Stimulated activated CD8-positive, alpha-beta memory T cell treated with anti-CD3 and anti-CD28 coated beads, Interleukin-4, amount 100 ng/mL, for 1 hour (primary cell): ENCODE results near the gene LMAN1L.

Experiments used
- DNase-seq, 2 donors: peaks; one replicate each; pipeline ENCODE4 v3.0.0-alpha.2; 2020; ENCODE audit warnings: low read depth in 2 of 2, low spot score in 1 of 2

Gene LMAN1L

GRCh38 chr15:74812533-74812932 lies at the start of gene LMAN1L:
TSS of gene LMAN1L (plus strand) at chr15:74812835. CDS start at chr15:74812855, 20 bp downstream.
- DNase-seq: no peak

DNA sequence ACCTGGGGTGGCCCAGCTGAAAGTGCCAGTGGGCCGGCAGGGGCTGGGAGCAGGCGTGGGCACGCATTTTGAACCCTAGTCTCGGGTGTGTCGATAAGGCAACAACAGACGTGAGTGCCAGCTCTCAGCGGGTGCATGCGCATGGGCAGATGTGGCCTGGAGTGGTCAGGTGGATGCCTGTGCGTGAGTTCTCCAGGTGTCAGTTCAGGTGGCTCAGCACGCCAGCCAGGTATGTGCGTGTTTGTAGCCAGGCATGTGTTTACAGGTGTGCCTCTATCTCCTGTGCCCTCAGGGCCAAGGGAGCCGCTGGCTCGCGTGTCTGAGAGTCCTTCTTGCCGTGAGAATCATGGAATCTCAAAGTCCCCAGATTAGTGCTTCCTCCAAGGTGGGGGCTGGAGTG lies 49.2 kb upstream of the LMAN1L start:
- DNase-seq: no peak

GRCh38 chr15:74767167-74768098 lies 45.2 kb upstream of the LMAN1L start:
- no peak for DNase-seq

- no peak for DNase-seq
These were observed 44.4 kb upstream of the LMAN1L start for GRCh38 chr15:74768099-74768770.

DNA sequence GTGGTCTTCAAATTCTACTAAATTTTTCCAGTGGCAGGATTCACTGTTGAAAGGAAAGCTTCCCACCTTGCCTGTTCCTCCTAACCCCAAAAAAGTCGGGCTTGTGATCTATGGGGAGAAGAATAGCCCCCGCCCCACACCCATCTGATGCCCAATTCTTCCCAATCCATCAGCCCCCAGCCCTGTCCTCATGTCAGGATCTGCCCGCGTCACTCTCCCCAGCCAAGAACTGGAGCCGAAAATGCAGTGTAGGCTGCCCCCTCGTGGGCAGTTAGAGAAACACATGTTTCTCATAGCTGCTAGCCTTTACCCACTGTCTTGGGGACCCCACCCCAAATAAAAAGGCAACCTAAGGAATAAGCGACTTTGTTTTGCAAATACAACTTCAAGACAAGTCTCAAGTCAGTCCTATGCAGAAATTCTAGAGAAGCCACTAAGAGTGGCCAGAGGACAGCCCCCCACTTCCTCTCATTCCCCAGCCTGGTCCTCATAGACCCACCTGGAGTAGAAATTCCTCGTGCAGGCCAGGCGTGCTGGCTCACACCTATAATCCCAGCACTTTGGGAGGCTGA lies 43.8 kb upstream of the LMAN1L start:
- no peak for DNase-seq

DNA sequence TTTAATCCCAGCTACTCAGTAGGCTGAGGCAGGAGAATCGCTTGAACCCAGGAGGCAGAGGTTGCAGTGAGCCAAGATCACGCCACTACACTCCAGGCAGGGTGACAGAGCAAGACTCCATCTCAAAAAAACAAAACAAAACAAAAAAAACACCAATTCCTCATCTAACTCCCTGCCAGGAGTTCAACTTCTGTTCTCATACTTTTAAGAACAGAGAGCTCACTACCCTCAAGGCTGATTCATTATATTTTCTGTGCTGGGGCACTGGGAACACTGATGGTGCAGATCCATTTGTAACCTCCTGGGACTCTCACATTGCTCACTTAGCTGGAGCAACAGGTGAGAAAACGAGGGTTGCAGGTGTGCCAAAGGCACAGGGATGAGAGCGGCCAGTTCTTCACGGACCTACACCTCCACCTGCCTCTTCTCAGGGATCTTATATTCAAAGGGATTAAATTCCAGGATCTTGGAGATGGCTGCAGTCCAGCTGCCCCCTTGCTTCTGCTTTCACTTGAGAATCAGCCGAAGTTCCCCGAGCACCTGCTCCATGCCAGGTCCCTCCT lies 43.1 kb upstream of the LMAN1L start:
- no peak for DNase-seq

- no peak for DNase-seq
These were observed 42.3 kb upstream of the LMAN1L start for GRCh38 chr15:74770211-74770903.

DNA sequence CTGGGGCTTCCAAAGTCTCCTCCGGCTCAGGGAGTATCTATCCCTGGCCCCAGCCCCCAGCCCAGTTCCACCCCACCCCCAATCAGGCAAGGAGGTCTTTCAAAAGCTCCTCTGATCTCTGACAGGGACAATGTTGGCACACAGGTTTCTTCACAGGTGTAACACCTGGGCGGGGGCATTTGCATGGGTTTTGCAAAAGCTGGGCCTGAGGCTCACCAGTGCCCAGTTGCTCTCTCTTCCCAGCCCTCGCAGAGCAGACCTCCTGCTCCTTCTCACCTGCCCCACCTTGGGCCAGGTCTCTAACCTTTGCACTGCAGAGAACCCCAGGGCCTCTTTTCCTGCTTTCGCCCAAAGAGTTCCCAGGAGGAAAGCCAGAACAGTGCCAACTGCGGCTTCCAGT lies 39.3 kb upstream of the LMAN1L start:
- no peak for DNase-seq

DNA sequence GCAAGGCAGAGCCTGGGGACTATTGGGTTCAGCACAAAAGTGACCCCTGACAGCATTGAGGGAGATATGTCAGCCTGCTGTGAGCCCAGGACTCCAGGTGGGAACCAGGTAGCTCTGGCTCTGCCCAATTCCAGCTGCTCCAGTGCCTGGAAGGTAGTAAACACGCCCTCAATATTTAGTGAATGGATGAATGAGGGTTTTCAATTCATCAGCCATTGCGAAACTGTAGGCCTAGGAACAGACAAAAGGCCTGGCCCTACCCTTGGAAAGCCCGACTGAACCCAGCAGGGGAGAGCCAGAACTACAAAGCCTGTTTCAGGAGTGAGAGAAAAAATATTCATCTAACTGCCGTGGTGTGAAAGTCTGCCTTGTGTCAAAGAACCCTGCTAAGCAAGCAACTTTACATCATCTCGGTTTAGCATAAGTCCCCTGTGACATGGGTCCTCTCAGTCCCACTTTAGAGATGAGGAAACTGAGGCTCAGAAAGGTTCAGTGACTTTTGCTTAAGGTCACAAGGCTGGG lies 38.8 kb upstream of the LMAN1L start:
- no peak for DNase-seq

GRCh38 chr15:74775132-74775562 lies 37.5 kb upstream of the LMAN1L start:
- DNase-seq: no peak

DNA sequence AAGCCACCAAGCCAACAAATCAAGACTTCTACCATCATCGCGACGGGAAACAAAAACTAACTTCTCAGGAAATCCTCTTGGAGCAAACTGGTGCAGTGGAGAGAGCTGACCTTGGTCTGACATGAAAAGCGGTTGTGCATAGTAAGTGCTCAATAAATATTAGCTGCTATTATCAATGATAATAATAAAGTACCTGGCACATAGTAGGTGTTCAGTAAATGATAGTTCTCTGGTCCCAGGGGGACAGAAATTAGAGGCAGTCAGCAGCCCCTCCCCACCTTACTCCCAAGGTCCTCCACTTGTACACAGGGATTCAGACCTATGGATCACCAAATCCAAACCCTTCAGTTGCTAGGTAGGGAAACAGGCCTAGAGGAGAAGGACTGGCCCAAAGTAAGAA lies 36.7 kb upstream of the LMAN1L start:
- DNase-seq: no peak

- DNase-seq: no peak
These were observed 35.5 kb upstream of the LMAN1L start for GRCh38 chr15:74776821-74777768.

DNA sequence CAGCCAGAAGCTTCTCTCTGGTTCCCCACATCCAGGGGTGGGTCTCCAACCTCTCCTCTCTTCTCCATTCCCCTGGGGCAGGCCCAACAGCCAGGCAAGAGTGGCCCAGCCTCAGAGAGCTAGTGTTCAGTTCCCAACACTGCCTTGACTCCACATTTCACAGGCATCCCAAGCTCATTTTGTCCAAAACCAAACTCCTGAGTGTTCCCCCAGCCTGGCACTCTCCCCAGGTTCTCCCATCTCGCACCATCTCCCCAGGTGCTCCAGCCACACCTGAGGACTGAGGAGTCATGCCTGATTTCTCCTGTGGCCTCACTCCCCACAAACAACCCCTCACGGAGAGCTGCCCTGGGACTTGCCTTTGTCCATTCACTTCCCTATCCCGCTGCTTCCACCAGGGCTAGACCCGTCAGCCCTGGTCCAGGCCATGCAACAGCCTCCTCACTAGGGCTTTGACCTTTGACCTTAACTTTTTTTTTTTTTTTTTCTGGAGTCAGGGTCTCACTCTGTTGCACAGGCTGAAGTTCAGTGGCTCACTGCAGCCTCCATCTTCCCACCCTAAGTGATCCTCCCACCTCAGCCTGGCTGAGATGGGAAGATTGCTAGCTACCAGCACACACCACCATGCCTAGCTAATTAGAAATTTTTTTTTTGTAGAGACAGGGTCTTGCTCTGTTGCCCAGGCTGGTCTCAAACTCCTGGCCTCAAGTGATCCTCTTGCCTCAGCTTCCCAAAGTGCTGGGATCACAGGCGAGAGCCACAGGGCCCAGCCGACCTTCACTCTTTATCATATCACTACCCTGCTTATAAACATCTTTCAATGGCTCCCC lies 34.7 kb upstream of the LMAN1L start:
- DNase-seq: no peak

- no peak for DNase-seq
These were observed 34.0 kb upstream of the LMAN1L start for GRCh38 chr15:74778599-74778970.

DNA sequence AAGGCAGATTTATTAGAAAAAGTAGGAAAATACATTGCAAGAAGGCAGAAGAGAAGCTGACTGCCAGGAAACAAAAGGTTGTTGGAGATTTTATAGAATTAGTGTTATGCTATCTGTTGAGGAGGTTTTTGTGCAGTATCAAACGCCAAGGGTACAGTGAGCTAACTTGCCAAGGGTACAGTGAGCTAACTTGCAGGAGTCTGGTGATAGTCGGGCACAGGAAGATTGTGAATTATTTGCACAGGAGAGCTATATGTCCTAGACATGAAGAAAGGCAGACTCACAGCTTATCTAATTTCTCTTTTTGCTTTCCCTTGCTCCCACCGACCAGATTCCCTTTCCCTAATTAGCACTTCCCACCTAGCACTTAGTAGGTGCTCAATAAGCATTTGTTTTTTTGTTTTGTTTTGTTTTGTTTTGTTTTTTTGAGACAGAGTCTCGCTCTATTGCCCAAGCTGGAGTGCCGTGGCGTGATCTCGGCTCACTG lies 33.4 kb upstream of the LMAN1L start:
- no peak for DNase-seq

GRCh38 chr15:74780523-74781430 lies 31.9 kb upstream of the LMAN1L start:
- DNase-seq: no peak

DNA sequence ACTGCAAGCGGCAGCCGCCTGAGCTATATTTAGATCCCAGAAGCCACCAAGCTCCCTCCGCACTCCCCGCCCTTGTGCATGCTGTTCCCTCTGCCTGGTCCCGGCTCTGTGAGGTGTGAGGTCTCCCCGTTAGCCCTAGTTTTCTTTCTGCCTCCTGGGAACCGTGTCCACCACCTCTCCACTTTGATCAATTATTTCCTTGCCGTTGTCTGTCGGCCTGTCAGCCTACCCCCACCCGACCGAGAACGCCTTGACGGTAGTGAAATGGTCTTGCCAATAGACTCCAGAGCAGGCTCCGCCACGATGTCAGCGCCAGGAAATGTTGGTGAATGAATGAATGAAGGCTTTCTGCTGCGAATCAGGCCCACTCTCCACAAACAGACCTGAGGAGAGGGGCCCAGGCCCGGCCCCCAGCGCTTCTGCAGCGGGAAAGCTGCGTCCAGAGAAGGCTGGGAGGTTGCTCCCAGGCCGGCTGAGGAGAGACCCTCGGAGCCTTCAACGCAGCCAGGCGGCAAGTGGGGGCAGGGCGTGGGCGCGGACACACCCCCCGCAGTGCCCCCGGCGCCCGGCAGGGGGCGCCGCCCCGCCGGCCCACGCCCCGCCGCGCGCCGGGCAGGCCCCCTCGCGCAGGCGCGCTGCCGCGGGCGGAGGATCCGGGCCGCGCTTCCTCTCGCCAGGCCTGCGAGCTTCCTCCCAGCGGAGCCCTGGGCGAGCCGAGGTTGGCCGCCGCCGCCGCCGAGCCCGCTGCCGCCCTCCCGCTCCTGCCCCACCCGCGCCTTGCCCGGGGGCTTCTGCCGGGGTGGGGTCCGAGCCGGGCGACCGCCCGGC lies 31.0 kb upstream of the LMAN1L start, which contains the start of gene CSK:
CSK (plus strand) TSS at position 650 of the 828 bp plus-strand sequence. CDS start 16,218 bp downstream, outside the sequence.
- DNase-seq: peak; percentile 52 to 61
